HepG2 (cell line): ENCODE data around the gene NAV3. TPM values are rescaled to one million over a fixed set of nuclear protein-coding genes. Genes with fewer than 3 reads are reported as not detected.

ENCODE experiments used
- ATAC-seq: fragments of 200-7000 bp; cut with Tn5 transposase; 3 replicates; pipeline ENCODE4 v1.9.1; 2020; ENCODE audit warnings: mild to moderate bottlenecking, moderate library complexity
- BruUV-seq: library from RNA; stranded (reverse); fragments of 400-500 nt; replicated peaks from 2 replicates; lab custom pipeline; 2021; lab: Mats Ljungman, UMichigan
- CTCF ChIA-PET: fragments of 300-600 bp; formaldehyde crosslinking; extraction: SDS; loops from one replicate; lab custom pipeline; 2021; ENCODE audit warnings: low total read pairs, inconsistent platforms, low intra/inter-chr PET ratio; lab: Yijun Ruan, JAX
- POLR2A ChIA-PET: fragments of 350-600 bp; sonication (Branson Sonifier 250); formaldehyde crosslinking; loops from one replicate; lab custom pipeline; 2020; ENCODE audit warnings: antibody characterized with exemption, inconsistent platforms; lab: Yijun Ruan, JAX
- DNase-seq: peaks from one replicate; pipeline ENCODE4 v3.0.0-alpha.2; 2015; ENCODE audit warnings: low spot score
- FAIRE-seq: peaks from 3 replicates; lab custom pipeline; 2011; peaks lifted over from hg19 to GRCh38; lab: Jason Lieb, UNC
- H2AFZ ChIP-seq: one replicate; pipeline ENCODE4 v1.6.1; 2011; ENCODE audit warnings: low read length, inconsistent platforms
- H3K27ac ChIP-seq: fragments of 300-600 bp; 3 replicates; pipeline ENCODE4 v1.8.0; 2011; ENCODE audit warnings: mixed run types, mild to moderate bottlenecking, mixed read lengths, low read length, inconsistent platforms; ENCODE audit not compliant: insufficient read depth; ENCODE audit errors: extremely low read length
- H3K27me3 ChIP-seq, 2 experiments: fragments of 200-600 bp in 1 of 2; 2 replicates in 1 of 2; 3 replicates in 1 of 2; pipeline versions ENCODE4 v1.6.0 to v1.8.0; 2011; ENCODE audit warnings: low read length in 2 of 2, mild to moderate bottlenecking in 2 of 2, moderate library complexity in 2 of 2, inconsistent platforms in 1 of 2; ENCODE audit not compliant: insufficient read depth in 2 of 2, control insufficient read depth in 1 of 2
- H3K36me3 ChIP-seq, 2 experiments: fragments of 200-600 bp in 1 of 2; replicated peaks in 1 of 2; 2 replicates in 1 of 2; 3 replicates in 1 of 2; pipeline versions ENCODE4 v1.5.1 to v1.8.0; 2011; ENCODE audit warnings: low read length in 2 of 2, inconsistent platforms in 1 of 2; ENCODE audit not compliant: insufficient read depth in 2 of 2, control insufficient read depth in 1 of 2
- H3K4me1 ChIP-seq: 2 replicates; pipeline ENCODE4 v1.5.1; 2012; ENCODE audit warnings: low read length, inconsistent platforms; ENCODE audit not compliant: insufficient read depth
- H3K4me2 ChIP-seq: 2 replicates; pipeline ENCODE4 v1.6.0; 2011; ENCODE audit warnings: low read depth, low read length, inconsistent platforms
- H3K4me3 ChIP-seq, 3 experiments: fragments of 200-600 bp in 1 of 3; sonication (generic), shearing (Covaris generic) in 1 of 3; replicated peaks in 1 of 3; 2 replicates each; pipeline ENCODE4 v1.5.1; 2011 to 2016; ENCODE audit warnings: low read length in 3 of 3, inconsistent platforms in 2 of 3, low read depth in 2 of 3, mild to moderate bottlenecking in 2 of 3, control low read depth in 1 of 3, mixed read lengths in 1 of 3; ENCODE audit not compliant: insufficient read depth in 1 of 3
- H3K79me2 ChIP-seq: one replicate; pipeline ENCODE4 v1.6.1; 2011; ENCODE audit warnings: low read length, inconsistent platforms; ENCODE audit not compliant: insufficient read depth
- H3K9ac ChIP-seq: 2 replicates; pipeline ENCODE4 v1.6.0; 2011; ENCODE audit warnings: mild to moderate bottlenecking, low read depth, low read length, inconsistent platforms; ENCODE audit not compliant: insufficient read depth
- H3K9me3 ChIP-seq: 2 replicates; pipeline ENCODE4 v1.5.1; 2012; ENCODE audit warnings: mild to moderate bottlenecking, low read length
- H4K20me1 ChIP-seq: 2 replicates; pipeline ENCODE4 v1.6.0; 2011; ENCODE audit warnings: inconsistent platforms, mild to moderate bottlenecking, low read length, moderate library complexity; ENCODE audit not compliant: insufficient read depth
- AFF4 ChIP-seq: sonication (generic); formaldehyde crosslinking; IDR thresholded peaks from 2 replicates; pipeline ENCODE4 v1.4.0; 2020; ENCODE audit warnings: missing genetic modification reagents
- ARNT2 ChIP-seq: sonication (generic); formaldehyde crosslinking; IDR thresholded peaks from 2 replicates; pipeline ENCODE4 v1.8.0; 2022; ENCODE audit warnings: mild to moderate bottlenecking, low read depth, missing genetic modification reagents, moderate library complexity
- CENPX ChIP-seq: sonication (generic); formaldehyde crosslinking; IDR thresholded peaks from 2 replicates; pipeline ENCODE4 v1.9.0; 2021; ENCODE audit warnings: mild to moderate bottlenecking, missing genetic modification reagents, moderate library complexity
- CTCF ChIP-seq: sonication (generic); formaldehyde crosslinking; IDR thresholded peaks from 2 replicates; pipeline ENCODE4 v1.5.0; 2020; ENCODE audit warnings: mild to moderate bottlenecking, missing genetic modification reagents, moderate library complexity
- DBP ChIP-seq: sonication (generic); formaldehyde crosslinking; IDR thresholded peaks from 2 replicates; pipeline ENCODE4 v1.4.0; 2020; ENCODE audit warnings: missing genetic modification reagents; ENCODE audit errors: not compliant biosample characterization
- HMG20B ChIP-seq: conservative IDR thresholded peaks from 2 replicates; pipeline ENCODE4 v1.6.1; 2016; ENCODE audit warnings: missing genetic modification reagents, missing compliant biosample characterization
- MED1 ChIP-seq: sonication (generic); formaldehyde crosslinking; IDR thresholded peaks from 2 replicates; pipeline ENCODE4 v1.4.0; 2020; ENCODE audit warnings: missing genetic modification reagents
- NCOA2 ChIP-seq: sonication (generic); formaldehyde crosslinking; IDR thresholded peaks from 2 replicates; pipeline ENCODE4 v1.8.0; 2022; ENCODE audit warnings: inconsistent platforms
- PHF20 ChIP-seq: sonication (generic); formaldehyde crosslinking; IDR thresholded peaks from 2 replicates; pipeline ENCODE4 v1.5.0; 2020; ENCODE audit warnings: mild to moderate bottlenecking, missing genetic modification reagents
- RBM39 ChIP-seq: fragments of 200-400 bp; formaldehyde crosslinking; IDR thresholded peaks from one replicate; pipeline ENCODE4 v1.6.1; 2018; ENCODE audit warnings: antibody characterized with exemption, mild to moderate bottlenecking, low read depth, low read length; ENCODE audit not compliant: poor library complexity, severe bottlenecking
- SMAD3 ChIP-seq: sonication (generic); formaldehyde crosslinking; IDR thresholded peaks from 2 replicates; pipeline ENCODE4 v1.4.0; 2020; ENCODE audit warnings: missing genetic modification reagents
- SOX13 ChIP-seq, 3 experiments: fragments of 450-650 bp in 1 of 3; sonication (generic) in 1 of 3; formaldehyde crosslinking in 1 of 3; IDR thresholded peaks in 2 of 3; conservative IDR thresholded peaks in 1 of 3; 2 replicates each; pipeline versions ENCODE4 v1.5.0 to v1.6.1; 2016 to 2020; ENCODE audit warnings: antibody characterized with exemption in 1 of 3, mild to moderate bottlenecking in 1 of 3, missing compliant biosample characterization in 1 of 3, missing genetic modification reagents in 1 of 3, moderate library complexity in 1 of 3
- TOPORS ChIP-seq: sonication (generic); formaldehyde crosslinking; IDR thresholded peaks from 2 replicates; pipeline ENCODE4 v1.8.0; 2023; ENCODE audit warnings: mild to moderate bottlenecking, missing genetic modification reagents
- ZFP36L1 ChIP-seq: sonication (generic); formaldehyde crosslinking; IDR thresholded peaks from 2 replicates; pipeline ENCODE4 v1.8.0; 2022; ENCODE audit warnings: mild to moderate bottlenecking, missing genetic modification reagents, moderate library complexity
- ZFP62 ChIP-seq: sonication (generic); formaldehyde crosslinking; IDR thresholded peaks from 2 replicates; pipeline ENCODE4 v1.4.0; 2020; ENCODE audit warnings: missing genetic modification reagents
- ZNF543 ChIP-seq: sonication (generic); formaldehyde crosslinking; IDR thresholded peaks from 2 replicates; pipeline ENCODE4 v1.4.0; 2020; ENCODE audit warnings: mild to moderate bottlenecking, missing genetic modification reagents
- ZNF761 ChIP-seq: sonication (generic); formaldehyde crosslinking; conservative IDR thresholded peaks from 2 replicates; pipeline ENCODE4 v1.4.0; 2020; ENCODE audit warnings: mild to moderate bottlenecking, missing genetic modification reagents
- ZSCAN21 ChIP-seq: sonication (generic); formaldehyde crosslinking; IDR thresholded peaks from 2 replicates; pipeline ENCODE4 v1.8.0; 2022; ENCODE audit warnings: mild to moderate bottlenecking, missing genetic modification reagents, moderate library complexity, borderline replicate concordance
- ZSCAN29 ChIP-seq: sonication (generic); formaldehyde crosslinking; conservative IDR thresholded peaks from 2 replicates; pipeline ENCODE4 v1.4.0; 2020; ENCODE audit warnings: mild to moderate bottlenecking, missing genetic modification reagents
- WGBS: methylation state at CpG from one replicate; pipeline ENCODE4 v1.1.6; 2017; ENCODE audit warnings: low lambda C conversion rate; 5-methylcytosine and 5-hydroxymethylcytosine counted together
- in situ Hi-C: cut with HindIII; loops from 2 replicates; pipeline ENCODE4 v1.10.0; 2017; ENCODE audit warnings: low pct_unique_long_range_greater_than_20kb; ENCODE audit not compliant: extremely low pct_ligation_motif_present
- intact Hi-C: fragments of 100-400 bp; cut with micrococcal nuclease; formaldehyde crosslinking; loops from one replicate; pipeline ENCODE4 v1.10.0; 2022; ENCODE audit not compliant: unreplicated experiment
- polyA plus RNA-seq, 8 experiments: library from polyadenylated mRNA; depleted of rRNA in 3 of 8; stranded (reverse) in 7 of 8; unstranded in 1 of 8; fragments of >200 nt; fragmentation: Illumina TruSeq in 4 of 8; extraction: Trizol in 4 of 8; gene quantifications; 2 replicates each; pipeline versions ENCODE4 v1.2.1 to v1.2.3, GENCODE V29; 2011 to 2016; ENCODE audit warnings: low read depth in 4 of 8, missing spikeins in 1 of 8, mixed read lengths in 1 of 8; ENCODE audit not compliant: insufficient read depth in 1 of 8
- total RNA-seq, 5 experiments: library from RNA; depleted of rRNA; stranded (reverse); fragments of >200 nt; fragmentation: Illumina TruSeq; extraction: Trizol; gene quantifications; 2 replicates each; pipeline ENCODE4 v1.2.3, GENCODE V29; 2016; ENCODE audit warnings: low read depth in 1 of 5

NAV3 gene
- total and polyA plus RNA-seq, 2 of the 13 experiments (the other 11 are each of a cell fraction or from before 2014, with no cell fraction given) = 0.01 to 0.18 TPM

GRCh38 chr12:77816196-77816595 lies 14.5 kb upstream of the NAV3 start (continued):
- TF ChIP-seq PHF20 (no peak), ZSCAN21 (CRISPR knock-in tag) (no peak), ZNF543 (CRISPR knock-in tag) (no peak), TOPORS (no peak), HMG20B (CRISPR knock-in tag) (no peak), ZFP36L1 (CRISPR knock-in tag) (no peak), SMAD3 (CRISPR knock-in tag) (no peak), SOX13 (IDR thresholded peaks at IDR 0.05) (no peak), SOX13 (CRISPR knock-in tag; conservative IDR thresholded peaks at IDR 0.05 in 1 of 2, IDR thresholded peaks at IDR 0.05 in 1 of 2) (no peak)
- TF ChIP-seq, all 625 proteins: peak for 0

DNA sequence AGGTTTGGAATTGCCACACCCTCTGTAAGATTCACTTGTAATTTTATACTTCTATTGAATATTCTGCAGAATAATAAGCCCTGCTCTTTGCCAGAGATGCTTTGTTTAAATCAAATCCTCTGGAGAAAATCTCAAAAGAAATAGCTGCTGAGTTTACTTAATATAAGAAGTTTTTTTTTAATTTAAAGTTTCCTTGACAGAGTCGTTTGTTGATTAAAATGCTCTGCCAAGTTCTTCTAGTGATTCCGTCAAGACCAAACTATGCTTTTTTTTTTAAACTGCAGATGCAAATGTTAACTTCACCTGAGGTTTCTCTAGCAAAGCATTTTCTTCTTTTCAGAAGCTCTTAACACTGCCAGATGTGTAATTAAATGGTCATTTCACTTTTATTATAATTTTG lies 13.4 kb upstream of the NAV3 start:
- FAIRE-seq (no peak), ATAC-seq (no peak), DNase-seq (no peak)
- no peaks in the 10 kb centered on the region for H3K36me3 ChIP-seq
- H3K9me3 ChIP-seq = no peaks in the 10 kb centered on the region
- in situ Hi-C loops = no loop called here
- H3K27ac ChIP-seq = no peak overlapping the region
- POLR2A ChIA-PET = no interaction called here
- no peaks in the 10 kb centered on the region for H3K79me2 ChIP-seq
- H3K27me3 ChIP-seq = no peaks in the 10 kb centered on the region
- 24% methylated on average over 2 of the region's 2 CpGs for WGBS
- H3K4me3 ChIP-seq = no peak overlapping the region
- BruUV-seq = no TSS peak
- CTCF ChIA-PET = no interaction called here
- H2AFZ ChIP-seq = no peak overlapping the region
- no peaks in the 10 kb centered on the region for H4K20me1 ChIP-seq
- H3K4me1 ChIP-seq = no peaks in the 10 kb centered on the region
- H3K9ac ChIP-seq = no peak overlapping the region
- no peak overlapping the region for H3K4me2 ChIP-seq
- intact Hi-C loops = no loop called here
- no peak for TF ChIP-seq NCOA2 (CRISPR knock-in tag)
- no peak for TF ChIP-seq DBP (CRISPR knock-in tag)
- no peak for TF ChIP-seq RBM39
- TF ChIP-seq HMG20B (CRISPR knock-in tag) = no peak
- no peak for TF ChIP-seq CTCF (CRISPR knock-in tag)
- no peak for TF ChIP-seq ZNF761 (CRISPR knock-in tag)
- no peak for TF ChIP-seq CENPX (CRISPR knock-in tag)
- TF ChIP-seq ZSCAN29 = no peak
- no peak for TF ChIP-seq ARNT2
- TF ChIP-seq AFF4 (CRISPR knock-in tag) = no peak
- TF ChIP-seq MED1 = no peak
- no peak for TF ChIP-seq ZFP62 (CRISPR knock-in tag)
